Gastroesophageal sphincter (tissue), 4 donors: ENCODE measurements around the gene SSU72. TPM values are rescaled to one million over a fixed set of nuclear protein-coding genes. Genes with fewer than 3 reads are reported as not detected.
"Not testable (repeated sequence)": the region's sequence is repeated elsewhere in the genome, so short reads cannot be mapped to it uniquely, and the experiment has no call there.

Source experiments
- ATAC-seq: fragments of 150-250 bp; one replicate; pipeline ENCODE4 v1.9.1; 2016; ENCODE audit warnings: mild to moderate bottlenecking, moderate library complexity
- H3K27ac ChIP-seq, 4 donors: fragments of 200-600 bp; sonication (generic) in 3 of 4; 1 replicate in 3 of 4; 2 replicates in 1 of 4; pipeline ENCODE4 v1.5.1; 2016 to 2019
- H3K27me3 ChIP-seq: fragments of 200-600 bp; sonication (generic); one replicate; pipeline ENCODE4 v1.5.1; 2019
- H3K36me3 ChIP-seq, 2 donors: fragments of 200-600 bp; sonication (generic); one replicate each; pipeline ENCODE4 v1.5.1; 2019; ENCODE audit warnings: control low read depth in 1 of 2
- H3K4me1 ChIP-seq, 3 donors: fragments of 200-600 bp; sonication (generic); 1 replicate in 2 of 3; 2 replicates in 1 of 3; pipeline ENCODE4 v1.5.1; 2016 to 2019; ENCODE audit warnings: control low read depth in 2 of 3
- H3K4me3 ChIP-seq, 2 donors: fragments of 200-600 bp; sonication (generic); one replicate each; pipeline ENCODE4 v1.5.1; 2019; ENCODE audit warnings: mild to moderate bottlenecking in 1 of 2, moderate library complexity in 1 of 2
- H3K9me3 ChIP-seq, 3 donors: fragments of 200-600 bp; sonication (generic); one replicate each; pipeline ENCODE4 v1.5.1; 2017 to 2019; ENCODE audit warnings: control low read depth in 2 of 3
- EP300 ChIP-seq: sonication (generic); formaldehyde crosslinking; IDR thresholded peaks from one replicate; pipeline ENCODE4 v1.6.1; 2017; ENCODE audit warnings: antibody characterized with exemption, mild to moderate bottlenecking
- POLR2A ChIP-seq, 2 donors: fragments of 450-650 bp; IDR thresholded peaks; one replicate each; pipeline ENCODE4 v1.6.1; 2017; ENCODE audit warnings: antibody characterized with exemption in 2 of 2, mild to moderate bottlenecking in 2 of 2, moderate library complexity in 1 of 2
- POLR2AphosphoS5 ChIP-seq: sonication (generic); formaldehyde crosslinking; IDR thresholded peaks from one replicate; pipeline ENCODE4 v1.6.1; 2017; ENCODE audit warnings: antibody characterized with exemption
- WGBS, 2 donors: methylation state at CpG; one replicate each; pipeline ENCODE4 v1.1.5; 2018; ENCODE audit warnings: low coverage in 1 of 2; 5-methylcytosine and 5-hydroxymethylcytosine counted together
- total RNA-seq, 4 donors: library from RNA; depleted of rRNA; stranded (reverse); fragments of >200 nt; gene quantifications; one replicate each; pipeline ENCODE4 v1.1.0, GENCODE V29; 2016
- TF ChIP-seq, protein P1 (sequence below), 4 experiments: fragments of 200-600 bp in 2 of 4; fragments of 450-650 bp in 2 of 4; sonication (generic) in 1 of 4; IDR thresholded peaks; one replicate each; pipeline ENCODE4 v1.5.1; 2017 to 2019; ENCODE audit warnings: antibody characterized with exemption in 4 of 4, mild to moderate bottlenecking in 2 of 4, moderate library complexity in 2 of 4

The SSU72 gene
- total RNA-seq, 4 donors from 2014 or later, result 90.5 to 109 (median 98.9) TPM

DNA sequence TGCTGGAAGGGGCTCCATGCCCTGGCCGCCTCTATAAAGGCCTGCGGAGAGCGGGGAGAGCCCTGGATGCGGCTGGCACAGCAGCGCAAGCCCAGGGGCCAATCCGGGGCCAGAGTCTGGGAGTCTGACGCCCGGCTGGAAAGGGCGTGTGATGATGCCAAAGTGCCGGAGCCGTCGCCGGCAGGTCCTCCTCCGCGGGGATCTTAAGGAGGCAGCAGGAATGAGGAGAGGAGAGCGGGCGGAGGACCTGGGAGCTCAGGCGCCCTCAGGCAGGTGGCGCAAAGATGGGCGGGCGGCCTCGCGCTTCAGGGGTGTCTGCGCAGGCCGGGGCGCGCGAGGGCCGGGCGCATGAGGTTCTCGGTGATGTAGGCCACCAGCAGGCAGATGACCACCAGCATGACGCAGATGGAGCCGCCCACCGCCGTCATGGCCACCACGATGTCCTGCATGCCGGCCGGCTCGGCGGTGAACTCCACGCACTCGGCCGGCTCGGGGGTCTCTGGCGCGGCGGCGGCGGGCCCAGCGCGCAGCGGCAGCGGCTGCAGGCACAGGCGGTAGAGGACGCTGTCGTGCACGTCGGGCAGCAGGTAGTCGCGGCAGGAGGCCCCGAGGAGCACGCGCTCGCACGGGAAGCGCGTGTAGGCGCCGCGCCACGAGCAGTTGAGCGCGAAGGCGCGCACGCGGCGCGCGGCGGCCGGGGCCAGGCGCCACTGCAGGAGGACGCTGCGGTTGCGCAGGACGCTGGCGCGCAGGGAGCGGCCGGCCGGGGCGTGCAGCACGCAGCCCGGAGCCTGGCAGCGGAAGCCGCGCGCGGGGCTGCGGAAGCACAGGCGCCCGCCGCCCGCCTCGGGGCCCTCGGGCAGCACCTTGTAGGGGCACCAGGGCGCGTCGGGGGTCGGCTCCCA lies 24.6 kb upstream of the SSU72 start:
- ATAC-seq, result peak; percentile 31
- Histone ChIP-seq H3K4me3 (peak overlapping the region in 1 of 2 donors; percentile 50), H3K27ac (no peak overlapping the region), H3K9me3 (no peaks in the 10 kb centered on the region), H3K27me3 (peaks cover 78% of the 10 kb centered on the region), H3K36me3 (no peaks in the 10 kb centered on the region), H3K4me1 (peaks cover 0 to 31% (median 11%) of the 10 kb centered on the region in 3 donors)
- WGBS, 2 donors, result no CpG with 5 or more reads among the region's 111 CpGs
- no peak for TF ChIP-seq POLR2A (IDR thresholded peaks at IDR 0.05)
- no peak for TF ChIP-seq EP300
- TF ChIP-seq POLR2AphosphoS5, result no peak
- TF ChIP-seq, protein P1, sequence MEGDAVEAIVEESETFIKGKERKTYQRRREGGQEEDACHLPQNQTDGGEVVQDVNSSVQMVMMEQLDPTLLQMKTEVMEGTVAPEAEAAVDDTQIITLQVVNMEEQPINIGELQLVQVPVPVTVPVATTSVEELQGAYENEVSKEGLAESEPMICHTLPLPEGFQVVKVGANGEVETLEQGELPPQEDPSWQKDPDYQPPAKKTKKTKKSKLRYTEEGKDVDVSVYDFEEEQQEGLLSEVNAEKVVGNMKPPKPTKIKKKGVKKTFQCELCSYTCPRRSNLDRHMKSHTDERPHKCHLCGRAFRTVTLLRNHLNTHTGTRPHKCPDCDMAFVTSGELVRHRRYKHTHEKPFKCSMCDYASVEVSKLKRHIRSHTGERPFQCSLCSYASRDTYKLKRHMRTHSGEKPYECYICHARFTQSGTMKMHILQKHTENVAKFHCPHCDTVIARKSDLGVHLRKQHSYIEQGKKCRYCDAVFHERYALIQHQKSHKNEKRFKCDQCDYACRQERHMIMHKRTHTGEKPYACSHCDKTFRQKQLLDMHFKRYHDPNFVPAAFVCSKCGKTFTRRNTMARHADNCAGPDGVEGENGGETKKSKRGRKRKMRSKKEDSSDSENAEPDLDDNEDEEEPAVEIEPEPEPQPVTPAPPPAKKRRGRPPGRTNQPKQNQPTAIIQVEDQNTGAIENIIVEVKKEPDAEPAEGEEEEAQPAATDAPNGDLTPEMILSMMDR (IDR thresholded peaks at IDR 0.05), result no peak

DNA sequence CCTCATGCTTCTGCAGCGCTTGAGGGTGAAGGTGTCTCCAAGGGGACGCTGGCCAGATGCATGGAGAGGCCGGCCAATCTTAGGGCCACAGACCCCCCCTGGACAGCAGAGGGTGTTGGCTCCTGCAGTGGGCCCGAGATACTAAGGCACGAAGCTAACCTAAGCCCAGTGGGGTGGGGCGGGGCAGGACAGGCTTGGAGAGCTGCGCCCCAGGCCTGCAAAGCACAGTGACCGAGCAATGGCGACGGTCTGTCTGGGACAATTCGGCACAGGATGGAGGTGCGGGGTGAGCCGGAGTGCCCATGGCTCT lies 24.0 kb upstream of the SSU72 start:
- Histone ChIP-seq H3K4me1 (peaks cover 0 to 31% (median 11%) of the 10 kb centered on the region in 3 donors), H3K4me3 (no peak overlapping the region), H3K36me3 (no peaks in the 10 kb centered on the region), H3K9me3 (no peaks in the 10 kb centered on the region), H3K27me3 (peaks cover 72% of the 10 kb centered on the region), H3K27ac (no peak overlapping the region)
- TF ChIP-seq POLR2A (IDR thresholded peaks at IDR 0.05), result no peak
- no CpG with 5 or more reads among the region's 13 CpGs for WGBS, 2 donors
- ATAC-seq, result no peak

DNA sequence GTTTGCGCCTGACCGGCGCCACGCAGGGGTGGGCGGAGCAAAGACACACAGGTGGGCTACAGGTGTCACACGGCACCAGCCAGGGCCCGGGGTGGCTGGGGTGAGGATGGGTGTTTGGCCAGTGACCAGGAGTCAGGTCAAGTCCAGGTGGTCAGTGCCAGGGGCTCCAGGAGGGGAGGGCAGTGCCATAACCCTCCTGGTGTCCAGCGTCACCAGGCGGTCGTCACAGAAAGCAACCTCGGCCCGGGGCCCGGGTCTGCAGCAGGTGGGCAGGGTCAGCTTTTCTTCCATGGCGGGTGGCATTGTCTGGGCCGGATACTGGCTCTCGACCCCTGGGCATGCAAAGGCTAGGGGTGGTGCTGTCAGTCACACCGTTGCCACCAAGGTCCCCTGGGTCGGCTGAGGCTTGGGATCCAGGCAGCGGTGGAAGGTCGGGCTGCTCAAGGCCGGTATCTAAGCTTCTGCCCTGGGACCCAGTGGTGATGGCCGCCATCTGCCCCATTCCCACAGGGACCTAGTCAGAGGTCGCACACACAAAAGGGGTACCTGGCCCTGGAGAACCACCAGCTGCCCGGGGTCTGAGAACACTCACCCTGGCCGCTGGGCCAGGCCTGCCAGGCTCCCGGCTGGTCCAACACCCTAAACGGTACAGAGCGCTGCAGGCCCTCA lies 23.5 kb upstream of the SSU72 start:
- peaks cover 67% of the 10 kb centered on the region for H3K27me3 ChIP-seq
- ATAC-seq, result no peak

DNA sequence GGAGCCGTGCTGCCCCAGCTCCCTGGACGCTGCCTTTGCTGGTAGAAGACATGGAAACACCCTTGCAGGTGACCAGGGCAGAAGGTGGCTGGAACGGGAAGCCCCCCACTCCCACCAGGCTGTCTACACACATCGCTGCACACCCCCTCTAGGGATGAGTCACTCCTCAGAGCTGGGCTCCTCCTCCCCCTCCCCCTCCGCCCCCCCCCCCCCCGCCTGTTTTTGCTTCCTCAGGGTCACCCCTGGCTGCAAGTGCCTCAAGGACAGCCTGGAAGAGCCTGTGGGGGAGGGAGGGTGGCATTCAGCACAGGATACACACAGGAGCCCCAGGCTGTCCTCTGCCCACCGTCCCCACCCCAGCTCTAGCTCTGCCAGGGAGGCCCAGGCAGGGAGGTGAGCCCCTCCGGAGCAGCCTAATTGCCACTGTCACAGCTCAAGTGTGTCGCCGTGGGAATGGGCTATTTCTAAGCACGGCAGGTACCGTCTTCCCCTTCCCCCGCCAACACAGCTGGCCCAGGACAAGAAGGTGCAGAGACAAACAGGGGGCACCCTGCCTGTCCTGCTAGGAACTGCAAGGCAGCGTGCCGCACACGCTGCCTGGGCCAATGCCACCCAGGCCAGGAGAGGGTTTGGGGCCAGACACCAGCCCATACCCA lies 22.7 kb upstream of the SSU72 start:
- 0 to 23% methylated on average over 1 to 4 of the region's 16 CpGs for whole genome bisulfite sequencing, 2 donors
- TF ChIP-seq, protein P1 (IDR thresholded peaks at IDR 0.05), result no peak
- TF ChIP-seq POLR2A (IDR thresholded peaks at IDR 0.05) (no peak), EP300 (no peak), POLR2AphosphoS5 (no peak)
- no peaks in the 10 kb centered on the region for H3K9me3 ChIP-seq
- peaks cover 59% of the 10 kb centered on the region for H3K27me3 ChIP-seq
- H3K4me3 ChIP-seq, result no peak overlapping the region
- H3K4me1 ChIP-seq, result peaks cover 0 to 31% (median 11%) of the 10 kb centered on the region in 3 donors
- no peaks in the 10 kb centered on the region for H3K36me3 ChIP-seq
- H3K27ac ChIP-seq, result no peak overlapping the region
- no peak for ATAC-seq

More for the DNA sequence above, 23.5 kb upstream of the SSU72 start:
- H3K36me3 ChIP-seq, result no peaks in the 10 kb centered on the region
- no peak overlapping the region for H3K4me3 ChIP-seq
- no peak for TF ChIP-seq EP300
- TF ChIP-seq POLR2A (IDR thresholded peaks at IDR 0.05), result no peak
- no peak for TF ChIP-seq POLR2AphosphoS5
- TF ChIP-seq, protein P1 (IDR thresholded peaks at IDR 0.05), result no peak
- 56% methylated on average over 5 of the region's 28 CpGs; no CpG with 5 or more reads in 1 of the 2 donors for WGBS, 2 donors
- H3K4me1 ChIP-seq, result peaks cover 0 to 31% (median 11%) of the 10 kb centered on the region in 3 donors
- no peak overlapping the region for H3K27ac ChIP-seq
- no peaks in the 10 kb centered on the region for H3K9me3 ChIP-seq

DNA sequence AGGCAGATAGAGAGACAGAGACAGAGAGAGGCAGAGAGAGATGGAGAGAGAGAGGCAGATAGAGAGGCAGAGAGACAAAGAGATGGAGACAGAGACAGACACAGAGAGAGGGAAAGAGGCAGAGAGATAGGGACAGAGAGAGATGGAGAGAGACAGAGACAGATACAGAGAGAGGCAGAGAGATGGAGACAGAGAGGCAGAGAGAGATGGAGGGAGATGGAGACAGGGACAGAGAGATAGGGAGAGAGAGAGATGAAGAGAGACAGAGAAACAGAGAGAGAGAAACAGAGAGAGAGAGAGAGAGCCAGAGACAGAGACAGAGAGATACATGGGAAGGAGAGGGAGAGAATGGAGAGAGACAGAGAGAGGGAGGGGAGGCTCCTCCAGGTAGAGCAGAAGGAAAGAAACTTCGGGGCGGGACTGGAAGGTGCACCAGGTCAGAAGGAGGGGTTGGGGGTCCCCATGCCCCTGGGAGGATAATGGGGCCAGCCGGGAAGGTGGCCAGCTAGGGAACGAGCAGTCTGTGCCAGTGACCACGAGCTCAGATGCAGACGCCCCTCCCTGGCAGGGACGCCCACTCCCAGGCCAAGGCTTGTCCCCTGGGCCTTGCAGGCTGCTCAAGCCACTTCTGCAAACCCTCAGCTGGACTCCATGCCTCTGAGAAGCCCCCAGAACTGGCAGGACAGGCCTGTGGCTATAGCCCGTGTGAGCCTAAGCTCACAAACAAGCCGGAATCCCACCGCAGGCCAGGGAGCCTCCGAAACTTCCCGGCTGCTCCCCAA lies 22.0 kb upstream of the SSU72 start:
- ATAC-seq, result no peak
- H3K36me3 ChIP-seq, result no peaks in the 10 kb centered on the region
- WGBS, 2 donors, result 20 to 26% methylated on average over 1 to 6 of the region's 12 CpGs
- TF ChIP-seq, protein P1 (IDR thresholded peaks at IDR 0.05), result no peak
- TF ChIP-seq POLR2A (IDR thresholded peaks at IDR 0.05), result no peak
- no peak for TF ChIP-seq EP300
- no peak for TF ChIP-seq POLR2AphosphoS5
- H3K27me3 ChIP-seq, result peaks cover 52% of the 10 kb centered on the region
- peaks cover 0 to 31% (median 11%) of the 10 kb centered on the region in 3 donors for H3K4me1 ChIP-seq
- no peak overlapping the region for H3K27ac ChIP-seq
- no peak overlapping the region for H3K4me3 ChIP-seq
- H3K9me3 ChIP-seq, result no peaks in the 10 kb centered on the region

DNA sequence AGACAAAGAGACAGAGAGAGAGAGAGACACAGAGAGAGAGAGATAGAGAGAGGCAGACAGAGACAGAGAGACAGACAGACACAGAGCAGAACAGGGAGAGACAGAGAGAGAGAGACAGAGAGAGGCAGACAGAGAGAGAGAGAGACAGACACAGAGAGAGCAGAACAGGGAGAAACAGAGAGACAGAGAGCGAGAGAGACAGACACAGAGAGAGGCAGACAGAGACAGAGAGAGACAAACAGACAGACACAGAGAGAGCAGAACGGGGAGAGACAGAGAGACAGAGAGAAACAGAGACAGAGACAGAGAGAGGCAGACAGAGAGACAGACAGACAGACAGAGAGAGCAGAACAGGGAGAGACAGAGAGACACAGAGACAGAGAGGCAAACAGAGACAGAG lies 20.7 kb upstream of the SSU72 start:
- 68 to 80% methylated on average over 2 of the region's 2 CpGs for WGBS, 2 donors
- H3K4me3 ChIP-seq, H3K36me3 ChIP-seq, ATAC-seq, H3K9me3 ChIP-seq, H3K27ac ChIP-seq: not testable (repeated sequence)
- H3K4me1 ChIP-seq, result peaks cover 0 to 24% (median 8%) of the 10 kb centered on the region in 3 donors
- H3K27me3 ChIP-seq, result peaks cover 44% of the 10 kb centered on the region
